Measurements from ENCODE around the gene CORO1C. TPM values are rescaled to one million over a fixed set of nuclear protein-coding genes. Genes with fewer than 3 reads are reported as not detected.

Gene CORO1C
- total RNA-seq, 1 experiment from 2014 or later: 14.9 TPM

GRCh38 chr12:108675792-108676191 lies 55.5 kb downstream of the CORO1C start:
- no peak overlapping the region for H3K27ac ChIP-seq (ENCODE audit: low read length)
- H2AFZ ChIP-seq (ENCODE audit: low read length): no peak overlapping the region
- no peaks in the 10 kb centered on the region for H3K27me3 ChIP-seq (ENCODE audit: low read length)
- H3K9me3 ChIP-seq (ENCODE audit: low read length): no peaks in the 10 kb centered on the region
- H3K9ac ChIP-seq (ENCODE audit: low read length): no peak overlapping the region
- H3K4me1 ChIP-seq (ENCODE audit: low read length): no peaks in the 10 kb centered on the region
- no peaks in the 10 kb centered on the region for H3K36me3 ChIP-seq (ENCODE audit: insufficient read depth, low read length)
- no peaks in the 10 kb centered on the region for H3K79me2 ChIP-seq (ENCODE audit: low read length)
- H3K9me2 ChIP-seq (replicated peaks; ENCODE audit: insufficient read depth, low read length): no peaks in the 10 kb centered on the region
- no peak overlapping the region for H3K4me2 ChIP-seq (ENCODE audit: low read depth, low read length, poor library complexity, severe bottlenecking)
- peaks cover 6% of the 10 kb centered on the region; the same call in 1 of the 2 replicates for H4K20me1 ChIP-seq (ENCODE audit: insufficient read depth, low read depth, low read length)
- DNase-seq: no peak
- no peak overlapping the region for H3K4me3 ChIP-seq (ENCODE audit: low read length)

DNA sequence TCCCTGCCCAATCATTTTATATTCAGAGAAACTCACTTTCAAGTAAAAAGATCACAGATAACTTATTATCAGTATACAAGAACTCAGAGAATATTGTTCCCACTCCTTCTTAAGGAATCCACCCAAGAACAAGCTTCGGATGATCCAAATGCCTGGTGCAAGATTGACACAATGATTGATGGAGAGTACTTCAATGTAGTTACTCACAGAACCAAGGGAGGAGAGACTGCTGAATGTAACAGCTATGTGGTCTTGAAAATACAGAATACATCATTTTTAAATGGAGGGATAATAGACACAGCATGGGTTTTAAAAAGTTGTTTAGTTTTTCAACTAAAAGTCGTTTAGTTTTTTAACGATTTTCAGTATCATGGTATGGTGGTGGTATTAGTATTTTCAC lies 59.3 kb downstream of the CORO1C start:
- H3K36me3 ChIP-seq (ENCODE audit: insufficient read depth, low read length): no peaks in the 10 kb centered on the region
- H2AFZ ChIP-seq (ENCODE audit: low read length): no peak overlapping the region
- H3K9me2 ChIP-seq (replicated peaks; ENCODE audit: insufficient read depth, low read length): no peaks in the 10 kb centered on the region
- no peaks in the 10 kb centered on the region for H3K79me2 ChIP-seq (ENCODE audit: low read length)
- H4K20me1 ChIP-seq (ENCODE audit: insufficient read depth, low read depth, low read length): no peaks in the 10 kb centered on the region
- DNase-seq: no peak
- no peak overlapping the region for H3K27ac ChIP-seq (ENCODE audit: low read length)
- H3K4me1 ChIP-seq (ENCODE audit: low read length): peaks cover 9% of the 10 kb centered on the region
- H3K4me3 ChIP-seq (ENCODE audit: low read length): no peak overlapping the region
- no peak overlapping the region for H3K9ac ChIP-seq (ENCODE audit: low read length)
- no peak overlapping the region for H3K4me2 ChIP-seq (ENCODE audit: low read depth, low read length, poor library complexity, severe bottlenecking)
- H3K27me3 ChIP-seq (ENCODE audit: low read length): no peaks in the 10 kb centered on the region
- H3K9me3 ChIP-seq (ENCODE audit: low read length): no peaks in the 10 kb centered on the region

- Histone ChIP-seq H3K27ac (ENCODE audit: low read length) (no peak overlapping the region), H3K27me3 (ENCODE audit: low read length) (no peaks in the 10 kb centered on the region), H3K36me3 (ENCODE audit: insufficient read depth, low read length) (no peaks in the 10 kb centered on the region), H3K4me1 (ENCODE audit: low read length) (peaks cover 19% of the 10 kb centered on the region), H2AFZ (ENCODE audit: low read length) (no peak overlapping the region), H4K20me1 (ENCODE audit: insufficient read depth, low read depth, low read length) (0 out of 2 replicates have a peak, but pooled peaks cover 5% of the 10 kb centered on the region), H3K9me3 (ENCODE audit: low read length) (no peaks in the 10 kb centered on the region), H3K79me2 (ENCODE audit: low read length) (no peaks in the 10 kb centered on the region), H3K4me2 (ENCODE audit: low read depth, low read length, poor library complexity, severe bottlenecking) (no peak overlapping the region), H3K9ac (ENCODE audit: low read length) (no peak overlapping the region), H3K4me3 (ENCODE audit: low read length) (no peak overlapping the region), H3K9me2 (replicated peaks; ENCODE audit: insufficient read depth, low read length) (no peaks in the 10 kb centered on the region)
- DNase-seq: no peak
Measured at GRCh38 chr12:108671110-108671509, 60.2 kb downstream of the CORO1C start.

- H4K20me1 ChIP-seq (ENCODE audit: insufficient read depth, low read depth, low read length): peaks cover 12% of the 10 kb centered on the region; the same call in 1 of the 2 replicates
- H3K4me3 ChIP-seq (ENCODE audit: low read length): no peak overlapping the region
- H2AFZ ChIP-seq (ENCODE audit: low read length): no peak overlapping the region
- no peaks in the 10 kb centered on the region for H3K9me3 ChIP-seq (ENCODE audit: low read length)
- H3K4me1 ChIP-seq (ENCODE audit: low read length): peaks cover 28% of the 10 kb centered on the region
- no peaks in the 10 kb centered on the region for H3K79me2 ChIP-seq (ENCODE audit: low read length)
- no peaks in the 10 kb centered on the region for H3K27me3 ChIP-seq (ENCODE audit: low read length)
- H3K36me3 ChIP-seq (ENCODE audit: insufficient read depth, low read length): no peaks in the 10 kb centered on the region
- no peak overlapping the region for H3K27ac ChIP-seq (ENCODE audit: low read length)
- H3K4me2 ChIP-seq (ENCODE audit: low read depth, low read length, poor library complexity, severe bottlenecking): no peak overlapping the region
- no peaks in the 10 kb centered on the region for H3K9me2 ChIP-seq (replicated peaks; ENCODE audit: insufficient read depth, low read length)
- no peak overlapping the region for H3K9ac ChIP-seq (ENCODE audit: low read length)
- no peak for DNase-seq
Measured at GRCh38 chr12:108670066-108670631, 61.2 kb downstream of the CORO1C start.

DNA sequence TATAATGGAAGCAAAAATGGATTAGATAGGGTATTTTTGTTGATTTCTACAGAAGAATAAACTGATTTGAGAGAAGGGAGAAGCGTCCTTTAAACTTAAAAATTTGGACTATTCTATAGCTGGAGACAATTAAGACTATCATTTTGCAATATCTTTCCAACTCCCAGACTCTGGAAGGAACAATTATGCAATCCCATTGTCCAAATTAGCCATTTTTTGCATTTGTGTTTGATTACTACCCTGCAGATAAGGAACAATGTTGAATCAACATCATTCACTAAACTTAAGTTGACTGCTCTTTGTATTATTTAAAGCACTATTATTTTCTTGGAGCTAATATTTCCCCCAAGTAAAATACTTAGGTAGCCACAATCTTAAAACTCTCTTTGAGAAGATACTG lies 62.8 kb downstream of the CORO1C start:
- Histone ChIP-seq H3K4me2 (ENCODE audit: low read depth, low read length, poor library complexity, severe bottlenecking) (no peak overlapping the region), H3K27me3 (ENCODE audit: low read length) (no peaks in the 10 kb centered on the region), H3K4me3 (ENCODE audit: low read length) (no peak overlapping the region), H3K9ac (ENCODE audit: low read length) (no peak overlapping the region), H3K79me2 (ENCODE audit: low read length) (no peaks in the 10 kb centered on the region), H3K9me2 (replicated peaks; ENCODE audit: insufficient read depth, low read length) (no peaks in the 10 kb centered on the region), H3K4me1 (ENCODE audit: low read length) (peaks cover 44% of the 10 kb centered on the region), H2AFZ (ENCODE audit: low read length) (no peak overlapping the region), H3K27ac (ENCODE audit: low read length) (no peak overlapping the region), H3K36me3 (ENCODE audit: insufficient read depth, low read length) (no peaks in the 10 kb centered on the region), H3K9me3 (ENCODE audit: low read length) (no peaks in the 10 kb centered on the region), H4K20me1 (ENCODE audit: insufficient read depth, low read depth, low read length) (peaks cover 15% of the 10 kb centered on the region; the same call in 1 of the 2 replicates)
- no peak for DNase-seq

- no peaks in the 10 kb centered on the region for H3K79me2 ChIP-seq (ENCODE audit: low read length)
- no peak overlapping the region for H3K27ac ChIP-seq (ENCODE audit: low read length)
- no peak overlapping the region for H3K9ac ChIP-seq (ENCODE audit: low read length)
- no peak overlapping the region for H3K4me2 ChIP-seq (ENCODE audit: low read depth, low read length, poor library complexity, severe bottlenecking)
- H3K9me2 ChIP-seq (replicated peaks; ENCODE audit: insufficient read depth, low read length): no peaks in the 10 kb centered on the region
- peaks cover 3% of the 10 kb centered on the region; the same call in 1 of the 2 replicates for H3K9me3 ChIP-seq (ENCODE audit: low read length)
- no peaks in the 10 kb centered on the region for H3K36me3 ChIP-seq (ENCODE audit: insufficient read depth, low read length)
- H3K4me1 ChIP-seq (ENCODE audit: low read length): peaks cover 48% of the 10 kb centered on the region
- no peaks in the 10 kb centered on the region for H3K27me3 ChIP-seq (ENCODE audit: low read length)
- H4K20me1 ChIP-seq (ENCODE audit: insufficient read depth, low read depth, low read length): peaks cover 15% of the 10 kb centered on the region; the same call in 1 of the 2 replicates
- no peak for DNase-seq
- H2AFZ ChIP-seq (ENCODE audit: low read length): no peak overlapping the region
- no peak overlapping the region for H3K4me3 ChIP-seq (ENCODE audit: low read length)
Measured at GRCh38 chr12:108668063-108668462, 63.3 kb downstream of the CORO1C start.

GRCh38 chr12:108667349-108667748 lies 64.0 kb downstream of the CORO1C start:
- Histone ChIP-seq H3K27ac (ENCODE audit: low read length) (no peak overlapping the region), H3K4me1 (ENCODE audit: low read length) (peaks cover 51% of the 10 kb centered on the region), H3K27me3 (ENCODE audit: low read length) (no peaks in the 10 kb centered on the region), H3K36me3 (ENCODE audit: insufficient read depth, low read length) (no peaks in the 10 kb centered on the region), H4K20me1 (ENCODE audit: insufficient read depth, low read depth, low read length) (peaks cover 15% of the 10 kb centered on the region; the same call in 1 of the 2 replicates), H3K4me2 (ENCODE audit: low read depth, low read length, poor library complexity, severe bottlenecking) (peak overlapping the region; percentile 18), H3K9ac (ENCODE audit: low read length) (no peak overlapping the region), H3K4me3 (ENCODE audit: low read length) (no peak overlapping the region), H3K79me2 (ENCODE audit: low read length) (no peaks in the 10 kb centered on the region), H3K9me3 (ENCODE audit: low read length) (peaks cover 3% of the 10 kb centered on the region; the same call in 1 of the 2 replicates), H2AFZ (ENCODE audit: low read length) (no peak overlapping the region), H3K9me2 (replicated peaks; ENCODE audit: insufficient read depth, low read length) (no peaks in the 10 kb centered on the region)
- peak; percentile 49 for DNase-seq

DNA sequence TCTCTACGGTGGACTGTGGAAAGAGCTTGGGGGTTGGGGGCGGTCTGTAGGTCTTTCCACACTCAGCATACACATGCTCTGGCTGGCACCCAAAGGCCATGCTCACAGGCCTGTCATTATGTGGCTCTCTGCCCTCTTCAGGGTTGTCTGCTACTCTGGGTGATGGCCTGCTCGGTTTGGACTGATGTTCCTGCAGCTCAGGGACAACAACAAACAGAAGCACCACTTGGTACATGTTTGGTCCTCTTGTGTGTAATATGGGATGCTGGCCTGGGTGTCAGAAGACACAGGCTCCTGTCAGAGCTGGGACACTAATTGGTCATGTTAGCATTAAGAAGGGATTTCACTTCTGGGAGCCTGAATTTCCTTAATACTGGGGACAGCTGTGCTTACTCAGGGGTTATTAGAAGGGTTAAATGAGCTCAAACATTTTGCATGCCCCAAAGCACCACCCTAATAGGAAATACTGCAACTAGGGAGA lies 64.9 kb downstream of the CORO1C start:
- Histone ChIP-seq H3K4me3 (ENCODE audit: low read length) (no peak overlapping the region), H3K9ac (ENCODE audit: low read length) (no peak overlapping the region; the same call in 1 of the 2 replicates), H3K36me3 (ENCODE audit: insufficient read depth, low read length) (no peaks in the 10 kb centered on the region), H3K27me3 (ENCODE audit: low read length) (no peaks in the 10 kb centered on the region), H4K20me1 (ENCODE audit: insufficient read depth, low read depth, low read length) (peaks cover 15% of the 10 kb centered on the region; the same call in 1 of the 2 replicates), H3K4me1 (ENCODE audit: low read length) (peaks cover 51% of the 10 kb centered on the region), H2AFZ (ENCODE audit: low read length) (no peak overlapping the region), H3K27ac (ENCODE audit: low read length) (no peak overlapping the region), H3K9me2 (replicated peaks; ENCODE audit: insufficient read depth, low read length) (no peaks in the 10 kb centered on the region), H3K79me2 (ENCODE audit: low read length) (no peaks in the 10 kb centered on the region), H3K4me2 (ENCODE audit: low read depth, low read length, poor library complexity, severe bottlenecking) (peak overlapping the region; percentile 18), H3K9me3 (ENCODE audit: low read length) (peaks cover 3% of the 10 kb centered on the region; the same call in 1 of the 2 replicates)
- no peak for DNase-seq

Data from Karpas-422 (cell line).